K562 (cell line): ENCODE results near the gene CRPPA. TPM values are rescaled to one million over a fixed set of nuclear protein-coding genes. Genes with fewer than 3 reads are reported as not detected.

Experiments
- ATAC-seq: fragments of 200-7000 bp; cut with Tn5 transposase; 3 replicates; pipeline ENCODE4 v1.9.1; 2020; ENCODE audit warnings: moderate library complexity
- BruUV-seq: library from RNA; stranded (reverse); fragments of 400-500 nt; replicated peaks from 2 replicates; lab custom pipeline; 2021; lab: Mats Ljungman, UMichigan
- CTCF ChIA-PET: fragments of 300-600 bp; formaldehyde crosslinking; extraction: SDS; loops from one replicate; lab custom pipeline; 2021; ENCODE audit warnings: low intra/inter-chr PET ratio; lab: Yijun Ruan, JAX
- POLR2A ChIA-PET: fragments of 300-600, 350-650 bp; sonication (Branson Sonifier 250); formaldehyde crosslinking; extraction: SDS; loops from one replicate; lab custom pipeline; 2021; ENCODE audit warnings: antibody characterized with exemption, inconsistent platforms; lab: Yijun Ruan, JAX
- DNase-seq, 4 experiments: peaks; one replicate each; pipeline versions ENCODE4 v3.0.0 to v3.0.0-alpha.2; 2011 to 2018; ENCODE audit warnings: low spot score in 3 of 4, mixed read lengths in 3 of 4; ENCODE audit errors: extremely low read depth in 1 of 4
- FAIRE-seq: peaks from 2 replicates; lab custom pipeline; 2011; peaks lifted over from hg19 to GRCh38; lab: Jason Lieb, UNC
- H2AFZ ChIP-seq: 2 replicates; pipeline ENCODE4 v1.6.0; 2011; ENCODE audit warnings: low read depth, low read length, control low read depth, inconsistent platforms
- H3K27ac ChIP-seq: fragments of 200-600 bp; 3 replicates; pipeline ENCODE4 v1.8.0; 2011; ENCODE audit warnings: low read depth, mild to moderate bottlenecking, control low read depth, inconsistent platforms, low read length, moderate library complexity, mixed read lengths; ENCODE audit errors: extremely low read depth
- H3K27me3 ChIP-seq, 2 experiments: fragments of 300-600 bp in 1 of 2; 2 replicates in 1 of 2; 3 replicates in 1 of 2; pipeline versions ENCODE4 v1.6.0 to v1.8.0; 2011; ENCODE audit warnings: inconsistent platforms in 2 of 2, low read length in 2 of 2, mild to moderate bottlenecking in 1 of 2, mixed read lengths in 1 of 2, moderate library complexity in 1 of 2; ENCODE audit not compliant: control insufficient read depth in 2 of 2, insufficient read depth in 2 of 2
- H3K36me3 ChIP-seq: fragments of 300-600 bp; 3 replicates; pipeline ENCODE4 v1.8.0; 2011; ENCODE audit warnings: mild to moderate bottlenecking, low read length, inconsistent platforms; ENCODE audit not compliant: control insufficient read depth, insufficient read depth
- H3K4me1 ChIP-seq, 2 experiments: fragments of 200-600 bp in 1 of 2; replicated peaks in 1 of 2; 2 replicates in 1 of 2; 3 replicates in 1 of 2; pipeline versions ENCODE4 v1.5.1 to v1.8.0; 2011; ENCODE audit warnings: inconsistent platforms in 2 of 2, low read length in 2 of 2, mild to moderate bottlenecking in 1 of 2, mixed read lengths in 1 of 2, moderate library complexity in 1 of 2; ENCODE audit not compliant: control insufficient read depth in 2 of 2, insufficient read depth in 2 of 2
- H3K4me2 ChIP-seq: 2 replicates; pipeline ENCODE4 v1.6.1; 2011; ENCODE audit warnings: low read length, control low read depth, inconsistent platforms, mixed read lengths; ENCODE audit not compliant: insufficient read depth
- H3K4me3 ChIP-seq: fragments of 200-600 bp; sonication (generic), shearing (Covaris generic); 2 replicates; pipeline ENCODE4 v1.5.1; 2016; ENCODE audit warnings: control low read depth, inconsistent platforms
- H3K79me2 ChIP-seq: fragments of 200-600 bp; 3 replicates; pipeline ENCODE4 v1.8.0; 2011; ENCODE audit warnings: low read length, inconsistent platforms; ENCODE audit not compliant: control insufficient read depth, insufficient read depth
- H3K9ac ChIP-seq, 2 experiments: 2 replicates each; pipeline versions ENCODE4 v1.6.0 to v1.6.1; 2011; ENCODE audit warnings: low read depth in 2 of 2, low read length in 2 of 2, control low read depth in 1 of 2, inconsistent platforms in 1 of 2, mild to moderate bottlenecking in 1 of 2, mixed read lengths in 1 of 2; ENCODE audit not compliant: insufficient read depth in 1 of 2
- H3K9me1 ChIP-seq: one replicate; pipeline ENCODE4 v1.6.0; 2011; ENCODE audit warnings: inconsistent platforms, mild to moderate bottlenecking, low read length, moderate library complexity; ENCODE audit not compliant: control insufficient read depth, insufficient read depth
- H3K9me3 ChIP-seq: replicated peaks from 2 replicates; pipeline ENCODE4 v1.5.1; 2011; ENCODE audit warnings: low read depth, low read length, inconsistent platforms; ENCODE audit not compliant: control insufficient read depth, insufficient read depth
- H4K20me1 ChIP-seq: replicated peaks from 2 replicates; pipeline ENCODE4 v1.6.1; 2011; ENCODE audit warnings: low read length, inconsistent platforms, mixed read lengths; ENCODE audit not compliant: control insufficient read depth, insufficient read depth
- C11orf30 ChIP-seq: fragments of 450-650 bp; IDR thresholded peaks from 2 replicates; pipeline ENCODE4 v1.6.1; 2016; ENCODE audit warnings: low read depth, mild to moderate bottlenecking
- NONO ChIP-seq, 2 experiments: fragments of 200-400 bp in 1 of 2; fragments of 450-650 bp in 1 of 2; formaldehyde crosslinking in 1 of 2; IDR thresholded peaks; 2 replicates each; pipeline ENCODE4 v1.6.1; 2017; ENCODE audit warnings: low read depth in 2 of 2, mild to moderate bottlenecking in 2 of 2, moderate library complexity in 2 of 2, low read length in 1 of 2
- SNRNP70 ChIP-seq: fragments of 200-400 bp; formaldehyde crosslinking; optimal IDR thresholded peaks from 2 replicates; pipeline ENCODE3; 2017; ENCODE audit warnings: low read depth, low read length
- ZNF3 ChIP-seq: fragments of 250-450 bp; sonication (Bioruptor Pico); IDR thresholded peaks from 2 replicates; pipeline ENCODE4 v1.5.0; 2021; ENCODE audit warnings: mild to moderate bottlenecking, moderate library complexity
- ZNF316 ChIP-seq: fragments of 450-650 bp; IDR thresholded peaks from 2 replicates; pipeline ENCODE4 v1.6.1; 2016
- WGBS: fragments of 100-300 bp; shearing (Covaris generic); methylation state at CpG from one replicate; pipeline ENCODE4 v1.1.6; 2016; ENCODE audit warnings: low coverage, mixed read lengths; ENCODE audit not compliant: insufficient coverage; ENCODE audit errors: missing lambda C conversion rate; 5-methylcytosine and 5-hydroxymethylcytosine counted together
- in situ Hi-C: fragments of 300-500 bp; cut with MboI; formaldehyde crosslinking; loops from 4 replicates; pipeline ENCODE4 v1.15.0; 2018; ENCODE audit warnings: inconsistent platforms, mixed read lengths
- intact Hi-C: fragments of 100-400 bp; cut with micrococcal nuclease; formaldehyde crosslinking; loops from 2 replicates; pipeline ENCODE4 v1.14.2; 2022
- polyA plus RNA-seq, 8 experiments: library from polyadenylated mRNA; depleted of rRNA in 4 of 8; stranded (reverse) in 5 of 8; unstranded in 3 of 8; fragments of >200 nt; fragmentation: Nextera tagmentation in 2 of 8; fragmentation: Illumina TruSeq in 1 of 8; extraction: Ambion mirVana in 2 of 8; extraction: Trizol in 1 of 8; gene quantifications; 2 replicates each; pipeline versions ENCODE4 v1.2.1 to v1.2.3, GENCODE V29; 2011 to 2014; ENCODE audit warnings: inconsistent platforms in 1 of 8, missing spikeins in 1 of 8
- total RNA-seq, 7 experiments: library from RNA; depleted of rRNA in 6 of 7; stranded (reverse); fragments of >200 nt in 6 of 7; fragmentation: Illumina TruSeq in 2 of 7; extraction: Trizol in 2 of 7; gene quantifications; 2 replicates each; pipeline versions ENCODE4 v1.2.1 to v1.2.3, GENCODE V29; 2011 to 2021; ENCODE audit warnings: low replicate concordance in 1 of 7
- TF ChIP-seq, protein P1 (sequence below), 3 experiments: fragments of 200-800 bp in 1 of 3; sonication (Bioruptor generic) in 1 of 3; sonication (generic) in 1 of 3; formaldehyde crosslinking in 1 of 3; IDR thresholded peaks; 2 replicates each; pipeline versions ENCODE4 v1.6.1 to v1.8.0; 2016 to 2022; ENCODE audit warnings: mild to moderate bottlenecking in 2 of 3, missing compliant biosample characterization in 2 of 3, missing genetic modification characterization in 2 of 3, missing genetic modification reagents in 1 of 3
- TF ChIP-seq, protein P2 (sequence below): fragments of 450-650 bp; IDR thresholded peaks from 2 replicates; pipeline ENCODE4 v1.6.1; 2016; ENCODE audit warnings: mild to moderate bottlenecking

CRPPA gene
- total and polyA plus RNA-seq, 9 of the 15 experiments (the other 6 are each of a cell fraction or from before 2014, with no cell fraction given) = 3.9 to 14.4 (median 7.8) TPM

DNA sequence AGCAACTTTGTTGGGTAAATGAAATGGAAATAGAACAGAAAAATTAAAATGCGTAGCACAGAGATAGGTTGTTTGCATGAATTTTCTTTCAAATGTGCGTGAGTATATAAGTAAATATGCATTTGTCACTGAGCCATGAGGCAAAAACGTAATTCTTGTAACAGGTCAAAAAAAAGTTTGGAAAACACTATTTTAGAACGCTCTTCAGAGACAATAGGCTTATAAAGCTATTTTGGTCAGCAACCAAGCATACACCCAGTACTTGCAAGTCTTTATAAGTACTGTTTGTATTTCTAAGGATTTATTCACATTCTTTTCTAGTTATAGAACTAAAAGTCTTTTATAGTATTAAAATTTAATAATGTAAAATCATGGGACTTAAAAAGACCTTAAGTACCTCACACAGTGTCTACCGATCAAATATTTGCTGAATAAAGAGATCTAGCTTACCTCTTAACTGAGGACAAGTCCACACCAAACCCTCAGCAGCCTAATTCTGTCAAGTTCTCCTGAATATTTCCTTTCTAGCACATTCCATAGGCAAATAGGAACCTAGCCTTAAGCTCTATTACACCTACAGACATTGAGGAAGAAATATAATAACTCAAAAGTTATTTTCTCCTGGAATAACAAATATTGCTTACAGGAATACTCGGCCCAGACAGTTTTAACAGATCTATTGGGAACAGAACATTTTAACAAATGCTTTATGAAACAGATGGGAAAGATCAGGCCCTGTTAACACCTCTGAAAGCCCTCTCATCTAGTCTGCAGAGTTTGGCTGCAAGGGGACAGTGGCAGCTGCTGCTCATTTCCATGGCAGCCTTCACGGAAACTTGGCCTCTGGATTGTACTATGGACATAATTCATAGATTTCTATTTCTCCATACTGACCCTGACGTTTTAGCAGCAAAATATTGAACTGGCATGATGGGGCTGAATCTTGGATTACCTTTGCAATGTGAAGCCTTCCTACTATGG, 8.8 kb downstream of the CRPPA start (continued):
- no peak for TF ChIP-seq SNRNP70
- TF ChIP-seq NONO (IDR thresholded peaks at IDR 0.05; ENCODE audit: low read depth in 2 of 2, low read length in 1 of 2) = no peak
- TF ChIP-seq, all 486 proteins: peak for 0

DNA sequence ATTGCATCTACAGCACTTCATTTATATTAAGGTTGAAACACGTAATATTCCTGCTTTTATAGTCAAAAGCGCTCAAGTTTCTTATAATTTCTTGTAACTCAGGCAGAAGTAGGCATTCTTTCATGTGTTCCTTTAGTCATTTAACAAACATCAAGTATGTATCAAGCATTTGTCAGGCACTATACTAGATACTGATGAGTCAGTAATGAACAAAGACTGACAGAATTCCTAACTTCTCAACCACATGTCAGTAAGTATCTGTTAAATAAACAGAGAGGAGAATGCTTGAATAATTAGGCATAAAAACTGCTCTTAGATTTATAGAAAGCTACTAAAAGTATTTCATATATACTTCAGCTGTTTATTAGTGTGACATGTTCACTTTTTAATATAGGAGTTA, 9.9 kb downstream of the CRPPA start:
- FAIRE-seq (no peak), ATAC-seq (no peak), DNase-seq (no peak)
- no TSS peak for BruUV-seq
- no peak overlapping the region for H3K27ac ChIP-seq
- H3K9me1 ChIP-seq = no peaks in the 10 kb centered on the region
- no peaks in the 10 kb centered on the region for H3K27me3 ChIP-seq
- no peak overlapping the region for H3K4me2 ChIP-seq
- TF ChIP-seq, protein P1, sequence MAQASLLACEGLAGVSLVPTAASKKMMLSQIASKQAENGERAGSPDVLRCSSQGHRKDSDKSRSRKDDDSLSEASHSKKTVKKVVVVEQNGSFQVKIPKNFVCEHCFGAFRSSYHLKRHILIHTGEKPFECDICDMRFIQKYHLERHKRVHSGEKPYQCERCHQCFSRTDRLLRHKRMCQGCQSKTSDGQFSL (CRISPR knock-in tag; IDR thresholded peaks at IDR 0.05) = no peak
- TF ChIP-seq, protein P1 (tag; IDR thresholded peaks at IDR 0.05) = no peak
- peak; percentile 39; the same call in 1 of the 2 replicates for TF ChIP-seq C11orf30
- TF ChIP-seq ZNF316 = peak; percentile 62
- 0 out of 2 replicates have a peak, but pooled peaks have one; percentile 29 for TF ChIP-seq ZNF3 (CRISPR knock-in tag)
- TF ChIP-seq, protein P2, sequence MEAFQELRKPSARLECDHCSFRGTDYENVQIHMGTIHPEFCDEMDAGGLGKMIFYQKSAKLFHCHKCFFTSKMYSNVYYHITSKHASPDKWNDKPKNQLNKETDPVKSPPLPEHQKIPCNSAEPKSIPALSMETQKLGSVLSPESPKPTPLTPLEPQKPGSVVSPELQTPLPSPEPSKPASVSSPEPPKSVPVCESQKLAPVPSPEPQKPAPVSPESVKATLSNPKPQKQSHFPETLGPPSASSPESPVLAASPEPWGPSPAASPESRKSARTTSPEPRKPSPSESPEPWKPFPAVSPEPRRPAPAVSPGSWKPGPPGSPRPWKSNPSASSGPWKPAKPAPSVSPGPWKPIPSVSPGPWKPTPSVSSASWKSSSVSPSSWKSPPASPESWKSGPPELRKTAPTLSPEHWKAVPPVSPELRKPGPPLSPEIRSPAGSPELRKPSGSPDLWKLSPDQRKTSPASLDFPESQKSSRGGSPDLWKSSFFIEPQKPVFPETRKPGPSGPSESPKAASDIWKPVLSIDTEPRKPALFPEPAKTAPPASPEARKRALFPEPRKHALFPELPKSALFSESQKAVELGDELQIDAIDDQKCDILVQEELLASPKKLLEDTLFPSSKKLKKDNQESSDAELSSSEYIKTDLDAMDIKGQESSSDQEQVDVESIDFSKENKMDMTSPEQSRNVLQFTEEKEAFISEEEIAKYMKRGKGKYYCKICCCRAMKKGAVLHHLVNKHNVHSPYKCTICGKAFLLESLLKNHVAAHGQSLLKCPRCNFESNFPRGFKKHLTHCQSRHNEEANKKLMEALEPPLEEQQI = 0 out of 2 replicates have a peak, but pooled peaks have one; percentile 18
- no peak overlapping the region for H3K9ac ChIP-seq
- in situ Hi-C loops = no loop called here
- ChIA-PET POLR2A (interaction anchor here (1.0 kb wide), 1 partner anchor 9 kb away, joined by 3 read pairs; the partner anchor contains the start of gene CRPPA), CTCF (no interaction called here)
- WGBS = 94% methylated on average over 2 of the region's 2 CpGs
- intact Hi-C loops = no loop called here
- H3K79me2 ChIP-seq = peaks cover 65% of the 10 kb centered on the region
- H3K9me3 ChIP-seq = no peaks in the 10 kb centered on the region
- H3K36me3 ChIP-seq = no peaks in the 10 kb centered on the region; the same call in 2 of the 3 replicates
- H2AFZ ChIP-seq = no peak overlapping the region
- no peaks in the 10 kb centered on the region for H4K20me1 ChIP-seq
- H3K4me3 ChIP-seq = no peak overlapping the region
- peaks cover 2 to 18% of the 10 kb centered on the region in 2 experiments for H3K4me1 ChIP-seq
